PC-9 (cell line): Measurements from ENCODE around the gene JDP2. TPM values are rescaled to one million over a fixed set of nuclear protein-coding genes. Genes with fewer than 3 reads are reported as not detected.

ENCODE experiments used
- BruUV-seq: library from RNA; stranded (reverse); fragments of 400-500 nt; replicated peaks from 2 replicates; lab custom pipeline; 2021; lab: Mats Ljungman, UMichigan
- CTCF ChIA-PET: fragments of 300-600 bp; sonication (Branson Sonifier 250); formaldehyde crosslinking; loops from one replicate; lab custom pipeline; 2022; ENCODE audit warnings: antibody characterized with exemption; lab: Charles Lee
- POLR2A ChIA-PET: fragments of 300-600 bp; sonication (Branson Sonifier 250); formaldehyde crosslinking; loops from one replicate; lab custom pipeline; 2022; ENCODE audit warnings: antibody characterized with exemption; ENCODE audit not compliant: unreplicated experiment; lab: Charles Lee
- DNase-seq, 2 experiments: peaks; one replicate each; pipeline versions ENCODE4 v3.0.0 to v3.0.0-alpha.2; 2015 to 2022; ENCODE audit warnings: mixed read lengths in 1 of 2
- H2AFZ ChIP-seq: fragments of 200-600 bp; sonication (generic); 2 replicates; pipeline ENCODE4 v1.8.1; 2017; ENCODE audit warnings: antibody characterized with exemption
- H3F3A ChIP-seq: fragments of 200-600 bp; sonication (generic); 2 replicates; pipeline ENCODE4 v1.8.1; 2017; ENCODE audit warnings: antibody characterized with exemption, mild to moderate bottlenecking, low read depth; ENCODE audit not compliant: insufficient read depth
- H3K27ac ChIP-seq: fragments of 200-600 bp; sonication (generic); 2 replicates; pipeline ENCODE4 v1.6.1; 2016; ENCODE audit warnings: mixed run types
- H3K27me3 ChIP-seq: fragments of 200-600 bp; sonication (generic); 2 replicates; pipeline ENCODE4 v1.6.1; 2016; ENCODE audit warnings: low read depth, mixed run types; ENCODE audit not compliant: insufficient read depth
- H3K36me3 ChIP-seq: fragments of 200-600 bp; sonication (generic); 2 replicates; pipeline ENCODE4 v1.6.1; 2016; ENCODE audit warnings: low read depth, mixed run types
- H3K4me1 ChIP-seq: fragments of 200-600 bp; sonication (generic); replicated peaks from 2 replicates; pipeline ENCODE4 v1.6.1; 2016; ENCODE audit warnings: mixed run types; ENCODE audit not compliant: insufficient read depth
- H3K4me2 ChIP-seq: fragments of 200-600 bp; sonication (generic); 2 replicates; pipeline ENCODE4 v1.6.1; 2017; ENCODE audit warnings: mixed run types
- H3K4me3 ChIP-seq: fragments of 200-600 bp; sonication (generic); 2 replicates; pipeline ENCODE4 v1.6.1; 2016; ENCODE audit warnings: mixed run types
- H3K79me2 ChIP-seq: fragments of 200-600 bp; sonication (generic); 2 replicates; pipeline ENCODE4 v1.6.1; 2017; ENCODE audit warnings: low read depth, mixed run types
- H3K9me2 ChIP-seq: fragments of 200-600 bp; sonication (generic); 2 replicates; pipeline ENCODE4 v1.8.1; 2017; ENCODE audit warnings: mild to moderate bottlenecking; ENCODE audit not compliant: insufficient read depth
- H3K9me3 ChIP-seq: fragments of 200-600 bp; sonication (generic); 2 replicates; pipeline ENCODE4 v1.8.1; 2016; ENCODE audit warnings: low read depth; ENCODE audit not compliant: insufficient read depth
- H4K20me1 ChIP-seq: fragments of 200-600 bp; sonication (generic); 2 replicates; pipeline ENCODE4 v1.8.1; 2017; ENCODE audit not compliant: insufficient read depth
- CTCF ChIP-seq: fragments of 200-600 bp; sonication (generic); conservative IDR thresholded peaks from 2 replicates; pipeline ENCODE4 v1.6.1; 2017; ENCODE audit warnings: mixed run types, antibody characterized with exemption, mild to moderate bottlenecking, moderate library complexity
- EZH2 ChIP-seq: fragments of 200-600 bp; sonication (generic); IDR thresholded peaks from 2 replicates; pipeline ENCODE4 v1.8.0; 2017; ENCODE audit warnings: antibody characterized with exemption, low read depth
- intact Hi-C: fragments of 100-400 bp; cut with micrococcal nuclease; formaldehyde crosslinking; loops from one replicate; pipeline ENCODE4 v1.10.0; 2022; ENCODE audit not compliant: unreplicated experiment
- total RNA-seq: library from RNA; stranded (reverse); gene quantifications from 2 replicates; pipeline ENCODE4 v1.2.3, GENCODE V29; 2021

JDP2 gene
- total RNA-seq, 1 experiment from 2014 or later, result 186 TPM

GRCh38 chr14:75495882-75496281 is 68.1 kb downstream of the JDP2 start:
- Histone ChIP-seq H3K79me2 (no peaks in the 10 kb centered on the region), H3K4me2 (no peak overlapping the region), H3K4me1 (peaks cover 4% of the 10 kb centered on the region; the same call in 1 of the 2 replicates), H3K9me2 (no peaks in the 10 kb centered on the region), H3K9me3 (no peaks in the 10 kb centered on the region), H3K4me3 (no peak overlapping the region), H3K36me3 (no peaks in the 10 kb centered on the region), H2AFZ (no peak overlapping the region), H3F3A (no peaks in the 10 kb centered on the region), H3K27me3 (no peaks in the 10 kb centered on the region), H3K27ac (no peak overlapping the region), H4K20me1 (no peaks in the 10 kb centered on the region)
- TF ChIP-seq CTCF (no peak), EZH2 (no peak)
- intact Hi-C loops, result loop anchor here (10.0 kb wide), 1 partner anchor 299 kb away; no protein-coding TSS in a partner anchor
- no TSS peak for BruUV-seq
- CTCF ChIA-PET, result interaction anchor here (0.6 to 1.2 kb wide), 4 partner anchors 30 to 1416 kb away, joined by 3 to 4 read pairs (median 4); no protein-coding TSS in a partner anchor
- no peak for DNase-seq
- POLR2A ChIA-PET, result interaction anchor here (0.7 kb wide), 1 partner anchor 58 kb away, joined by 5 read pairs; no protein-coding TSS in a partner anchor

- H2AFZ ChIP-seq, result no peak overlapping the region
- ChIA-PET CTCF (no interaction called here), POLR2A (no interaction called here)
- no peak for TF ChIP-seq EZH2
- no peak for TF ChIP-seq CTCF
- no TSS peak for BruUV-seq
- H3K27me3 ChIP-seq, result no peaks in the 10 kb centered on the region
- no peak overlapping the region for H3K27ac ChIP-seq
- H3F3A ChIP-seq, result no peaks in the 10 kb centered on the region
- H3K9me3 ChIP-seq, result no peaks in the 10 kb centered on the region
- no peak overlapping the region for H3K4me2 ChIP-seq
- intact Hi-C loops, result loop anchor here (10.0 kb wide), 1 partner anchor 298 kb away; no protein-coding TSS in a partner anchor
- H3K9me2 ChIP-seq, result no peaks in the 10 kb centered on the region
- DNase-seq, result no peak
- no peaks in the 10 kb centered on the region for H3K79me2 ChIP-seq
- H3K4me3 ChIP-seq, result no peak overlapping the region
- H3K4me1 ChIP-seq, result peaks cover 4% of the 10 kb centered on the region; the same call in 1 of the 2 replicates
- no peaks in the 10 kb centered on the region for H3K36me3 ChIP-seq
- H4K20me1 ChIP-seq, result no peaks in the 10 kb centered on the region
Observed at GRCh38 chr14:75496755-75497154, 68.9 kb downstream of the JDP2 start.

GRCh38 chr14:75497191-75497590 is 69.4 kb downstream of the JDP2 start:
- no peaks in the 10 kb centered on the region for H4K20me1 ChIP-seq
- no peaks in the 10 kb centered on the region for H3F3A ChIP-seq
- no TSS peak for BruUV-seq
- H3K27ac ChIP-seq, result no peak overlapping the region
- no peaks in the 10 kb centered on the region for H3K36me3 ChIP-seq
- no peaks in the 10 kb centered on the region for H3K9me2 ChIP-seq
- POLR2A ChIA-PET, result no interaction called here
- H3K79me2 ChIP-seq, result no peaks in the 10 kb centered on the region
- no peak for DNase-seq
- H2AFZ ChIP-seq, result no peak overlapping the region
- no peak overlapping the region for H3K4me3 ChIP-seq
- H3K4me2 ChIP-seq, result no peak overlapping the region
- peaks cover 4% of the 10 kb centered on the region; the same call in 1 of the 2 replicates for H3K4me1 ChIP-seq
- intact Hi-C loops, result loop anchor here (10.0 kb wide), 1 partner anchor 298 kb away; no protein-coding TSS in a partner anchor
- no peaks in the 10 kb centered on the region for H3K9me3 ChIP-seq
- H3K27me3 ChIP-seq, result no peaks in the 10 kb centered on the region
- no peak for TF ChIP-seq CTCF
- TF ChIP-seq EZH2, result no peak
- CTCF ChIA-PET, result no interaction called here
